Activated CD8-positive, alpha-beta memory T cell treated with anti-CD3 and anti-CD28 coated beads, Interleukin-2, amount 10 ng/mL, durations not matched to agents 7 days and 5 days (primary cell): ENCODE measurements around the gene ERH. TPM values are rescaled to one million over a fixed set of nuclear protein-coding genes. Genes with fewer than 3 reads are reported as not detected.
A peak's percentile ranks its signal among the peaks of the same experiment; 100 is the strongest.

ENCODE experiments used
- ATAC-seq: fragments of 150-1000 bp; cut with Tn5 transposase; one replicate; pipeline ENCODE4 v1.10.0; 2021; ENCODE audit warnings: moderate library complexity
- CTCF ChIA-PET: fragments of 350-600 bp; sonication (Branson Sonifier 250); formaldehyde crosslinking; loops from one replicate; lab custom pipeline; 2021; ENCODE audit warnings: antibody characterized with exemption; lab: Charles Lee
- DNase-seq: peaks from one replicate; pipeline ENCODE4 v3.0.0-alpha.2; 2020
- H3K27ac Mint-ChIP-seq: one replicate; pipeline ENCODE4 v1.8.0; 2021; ENCODE audit warnings: mild to moderate bottlenecking, mixed read lengths
- H3K27me3 Mint-ChIP-seq: one replicate; pipeline ENCODE4 v1.8.0; 2021; ENCODE audit warnings: mixed read lengths
- H3K36me3 Mint-ChIP-seq: one replicate; pipeline ENCODE4 v1.8.0; 2021; ENCODE audit warnings: mild to moderate bottlenecking, mixed read lengths
- H3K4me1 Mint-ChIP-seq: one replicate; pipeline ENCODE4 v1.8.0; 2021; ENCODE audit warnings: mixed read lengths
- H3K4me3 Mint-ChIP-seq: one replicate; pipeline ENCODE4 v1.8.0; 2021; ENCODE audit warnings: mild to moderate bottlenecking, moderate library complexity, mixed read lengths
- H3K9me3 Mint-ChIP-seq: one replicate; pipeline ENCODE4 v1.8.0; 2022; ENCODE audit warnings: low read depth, mixed read lengths
- total RNA-seq, 2 experiments: library from RNA; stranded (reverse); gene quantifications; one replicate each; pipeline ENCODE4 v1.2.3, GENCODE V29; 2021

Gene ERH
- total RNA-seq, 2 experiments from 2014 or later = 291 to 348 TPM

GRCh38 chr14:69358966-69359365, 39.1 kb downstream of the ERH start:
- CTCF ChIA-PET = no interaction called here
- no peaks in the 10 kb centered on the region for H3K27me3 Mint-ChIP-seq
- no peak for ATAC-seq

GRCh38 chr14:69358233-69358963, 39.7 kb downstream of the ERH start:
- Mint-ChIP-seq H3K9me3 (no peaks in the 10 kb centered on the region), H3K27me3 (no peaks in the 10 kb centered on the region), H3K36me3 (no peaks in the 10 kb centered on the region), H3K4me3 (no peak overlapping the region), H3K4me1 (peaks cover 20% of the 10 kb centered on the region), H3K27ac (no peak overlapping the region)
- CTCF ChIA-PET = no interaction called here
- no peak for DNase-seq
- no peak for ATAC-seq

More at GRCh38 chr14:69358966-69359365, 39.1 kb downstream of the ERH start:
- Mint-ChIP-seq H3K9me3 (no peaks in the 10 kb centered on the region), H3K36me3 (no peaks in the 10 kb centered on the region), H3K4me1 (peaks cover 15% of the 10 kb centered on the region), H3K27ac (no peak overlapping the region), H3K4me3 (no peak overlapping the region)
- no peak for DNase-seq

GRCh38 chr14:69357544-69358200, 40.4 kb downstream of the ERH start:
- H3K4me1 Mint-ChIP-seq = peaks cover 20% of the 10 kb centered on the region
- H3K27me3 Mint-ChIP-seq = no peaks in the 10 kb centered on the region
- no peaks in the 10 kb centered on the region for H3K36me3 Mint-ChIP-seq
- H3K9me3 Mint-ChIP-seq = no peaks in the 10 kb centered on the region
- H3K27ac Mint-ChIP-seq = no peak overlapping the region
- H3K4me3 Mint-ChIP-seq = no peak overlapping the region
- DNase-seq = no peak
- ATAC-seq = no peak
- CTCF ChIA-PET = no interaction called here

- Mint-ChIP-seq H3K4me1 (peaks cover 20% of the 10 kb centered on the region), H3K27ac (no peak overlapping the region), H3K27me3 (no peaks in the 10 kb centered on the region), H3K9me3 (no peaks in the 10 kb centered on the region), H3K36me3 (no peaks in the 10 kb centered on the region), H3K4me3 (no peak overlapping the region)
- CTCF ChIA-PET = no interaction called here
- ATAC-seq = no peak
- DNase-seq = no peak
Observed at GRCh38 chr14:69356903-69357543, 41.1 kb downstream of the ERH start.

- H3K4me3 Mint-ChIP-seq = no peak overlapping the region
- ATAC-seq (no peak), DNase-seq (no peak)
- H3K36me3 Mint-ChIP-seq = no peaks in the 10 kb centered on the region
- peaks cover 20% of the 10 kb centered on the region for H3K4me1 Mint-ChIP-seq
- no peak overlapping the region for H3K27ac Mint-ChIP-seq
- CTCF ChIA-PET = interaction anchor here (1.5 kb wide), 1 partner anchor 12 kb away, joined by 3 read pairs; no protein-coding TSS in a partner anchor
- no peaks in the 10 kb centered on the region for H3K27me3 Mint-ChIP-seq
- H3K9me3 Mint-ChIP-seq = no peaks in the 10 kb centered on the region
Observed at GRCh38 chr14:69355607-69356281, 42.4 kb downstream of the ERH start.

GRCh38 chr14:69355154-69355597, 42.9 kb downstream of the ERH start:
- ATAC-seq (no peak), DNase-seq (no peak)
- peak overlapping the region; percentile 64 for H3K4me3 Mint-ChIP-seq
- peak overlapping the region; percentile 90 for H3K27ac Mint-ChIP-seq
- H3K9me3 Mint-ChIP-seq = no peaks in the 10 kb centered on the region
- no peaks in the 10 kb centered on the region for H3K27me3 Mint-ChIP-seq
- H3K4me1 Mint-ChIP-seq = peaks cover 20% of the 10 kb centered on the region
- CTCF ChIA-PET = interaction anchor here (0.7 to 1.5 kb wide), 3 partner anchors 13 to 37 kb away, joined by 3 to 4 read pairs (median 3); no protein-coding TSS in a partner anchor
- no peaks in the 10 kb centered on the region for H3K36me3 Mint-ChIP-seq

GRCh38 chr14:69354383-69355153, 43.5 kb downstream of the ERH start:
- H3K27ac Mint-ChIP-seq = peak overlapping the region; percentile 90

GRCh38 chr14:69353168-69353567, 44.9 kb downstream of the ERH start:
- CTCF ChIA-PET = no interaction called here

More at GRCh38 chr14:69354383-69355153, 43.5 kb downstream of the ERH start:
- no peaks in the 10 kb centered on the region for H3K36me3 Mint-ChIP-seq
- H3K4me1 Mint-ChIP-seq = peaks cover 20% of the 10 kb centered on the region
- no peaks in the 10 kb centered on the region for H3K9me3 Mint-ChIP-seq
- peak overlapping the region; percentile 64 for H3K4me3 Mint-ChIP-seq
- H3K27me3 Mint-ChIP-seq = no peaks in the 10 kb centered on the region
- CTCF ChIA-PET = interaction anchor here (0.6 to 1.5 kb wide), 4 partner anchors 13 to 252 kb away, joined by 3 to 4 read pairs (median 3); no protein-coding TSS in a partner anchor
- ATAC-seq (peak; percentile 96), DNase-seq (peak; percentile 80)

GRCh38 chr14:69351911-69352310, 46.2 kb downstream of the ERH start:
- peaks cover 10% of the 10 kb centered on the region for H3K27me3 Mint-ChIP-seq
- H3K4me3 Mint-ChIP-seq = no peak overlapping the region
- peaks cover 15% of the 10 kb centered on the region for H3K4me1 Mint-ChIP-seq
- CTCF ChIA-PET = no interaction called here
- DNase-seq (no peak), ATAC-seq (no peak)
- H3K9me3 Mint-ChIP-seq = no peaks in the 10 kb centered on the region
- H3K36me3 Mint-ChIP-seq = no peaks in the 10 kb centered on the region
- H3K27ac Mint-ChIP-seq = no peak overlapping the region

More at GRCh38 chr14:69353168-69353567, 44.9 kb downstream of the ERH start:
- DNase-seq (no peak), ATAC-seq (no peak)
- Mint-ChIP-seq H3K27ac (no peak overlapping the region), H3K9me3 (no peaks in the 10 kb centered on the region), H3K4me3 (no peak overlapping the region), H3K36me3 (no peaks in the 10 kb centered on the region), H3K4me1 (peaks cover 15% of the 10 kb centered on the region), H3K27me3 (peaks cover 3% of the 10 kb centered on the region)

- no peak overlapping the region for H3K4me3 Mint-ChIP-seq
- peaks cover 10% of the 10 kb centered on the region for H3K27me3 Mint-ChIP-seq
- no peak for DNase-seq
- no peak overlapping the region for H3K27ac Mint-ChIP-seq
- no peak for ATAC-seq
- H3K36me3 Mint-ChIP-seq = no peaks in the 10 kb centered on the region
- H3K9me3 Mint-ChIP-seq = no peaks in the 10 kb centered on the region
- CTCF ChIA-PET = interaction anchor here (0.8 kb wide), 1 partner anchor 46 kb away, joined by 3 read pairs; no protein-coding TSS in a partner anchor
- peaks cover 15% of the 10 kb centered on the region for H3K4me1 Mint-ChIP-seq
Observed at GRCh38 chr14:69351385-69351784, 46.7 kb downstream of the ERH start.

- H3K4me1 Mint-ChIP-seq = peaks cover 15% of the 10 kb centered on the region
- no peaks in the 10 kb centered on the region for H3K9me3 Mint-ChIP-seq
- no peak overlapping the region for H3K27ac Mint-ChIP-seq
- ATAC-seq = no peak
- peaks cover 10% of the 10 kb centered on the region for H3K27me3 Mint-ChIP-seq
- no peak overlapping the region for H3K4me3 Mint-ChIP-seq
- H3K36me3 Mint-ChIP-seq = no peaks in the 10 kb centered on the region
- CTCF ChIA-PET = interaction anchor here (0.8 kb wide), 1 partner anchor 46 kb away, joined by 3 read pairs; no protein-coding TSS in a partner anchor
- no peak for DNase-seq
Observed at GRCh38 chr14:69350892-69351291, 47.2 kb downstream of the ERH start.

- H3K27ac Mint-ChIP-seq = no peak overlapping the region
- peaks cover 7% of the 10 kb centered on the region for H3K4me1 Mint-ChIP-seq
- H3K36me3 Mint-ChIP-seq = no peaks in the 10 kb centered on the region
- no peaks in the 10 kb centered on the region for H3K9me3 Mint-ChIP-seq
- CTCF ChIA-PET = no interaction called here
- ATAC-seq (no peak), DNase-seq (no peak)
- H3K27me3 Mint-ChIP-seq = peaks cover 10% of the 10 kb centered on the region
- H3K4me3 Mint-ChIP-seq = no peak overlapping the region
Observed at GRCh38 chr14:69349091-69349777, 48.9 kb downstream of the ERH start.
